K562 (cell line): ENCODE results near the gene ACACB. TPM values are rescaled to one million over a fixed set of nuclear protein-coding genes. Genes with fewer than 3 reads are reported as not detected.
A peak's percentile ranks its signal among the peaks of the same experiment; 100 is the strongest.

Experiments used
- ATAC-seq: fragments of 200-7000 bp; cut with Tn5 transposase; 3 replicates; pipeline ENCODE4 v1.9.1; 2020; ENCODE audit warnings: moderate library complexity
- BruUV-seq: library from RNA; stranded (reverse); fragments of 400-500 nt; replicated peaks from 2 replicates; lab custom pipeline; 2021; lab: Mats Ljungman, UMichigan
- CTCF ChIA-PET: fragments of 300-600 bp; formaldehyde crosslinking; extraction: SDS; loops from one replicate; lab custom pipeline; 2021; ENCODE audit warnings: low intra/inter-chr PET ratio; lab: Yijun Ruan, JAX
- POLR2A ChIA-PET: fragments of 300-600, 350-650 bp; sonication (Branson Sonifier 250); formaldehyde crosslinking; extraction: SDS; loops from one replicate; lab custom pipeline; 2021; ENCODE audit warnings: antibody characterized with exemption, inconsistent platforms; lab: Yijun Ruan, JAX
- DNase-seq, 4 experiments: peaks; one replicate each; pipeline versions ENCODE4 v3.0.0 to v3.0.0-alpha.2; 2011 to 2018; ENCODE audit warnings: low spot score in 3 of 4, mixed read lengths in 3 of 4; ENCODE audit errors: extremely low read depth in 1 of 4
- FAIRE-seq: peaks from 2 replicates; lab custom pipeline; 2011; peaks lifted over from hg19 to GRCh38; lab: Jason Lieb, UNC
- H2AFZ ChIP-seq: 2 replicates; pipeline ENCODE4 v1.6.0; 2011; ENCODE audit warnings: low read depth, low read length, control low read depth, inconsistent platforms
- H3K27ac ChIP-seq: fragments of 200-600 bp; 3 replicates; pipeline ENCODE4 v1.8.0; 2011; ENCODE audit warnings: low read depth, mild to moderate bottlenecking, control low read depth, inconsistent platforms, low read length, moderate library complexity, mixed read lengths; ENCODE audit errors: extremely low read depth
- H3K27me3 ChIP-seq, 2 experiments: fragments of 300-600 bp in 1 of 2; 2 replicates in 1 of 2; 3 replicates in 1 of 2; pipeline versions ENCODE4 v1.6.0 to v1.8.0; 2011; ENCODE audit warnings: inconsistent platforms in 2 of 2, low read length in 2 of 2, mild to moderate bottlenecking in 1 of 2, mixed read lengths in 1 of 2, moderate library complexity in 1 of 2; ENCODE audit not compliant: control insufficient read depth in 2 of 2, insufficient read depth in 2 of 2
- H3K36me3 ChIP-seq: fragments of 300-600 bp; 3 replicates; pipeline ENCODE4 v1.8.0; 2011; ENCODE audit warnings: mild to moderate bottlenecking, low read length, inconsistent platforms; ENCODE audit not compliant: control insufficient read depth, insufficient read depth
- H3K4me1 ChIP-seq, 2 experiments: fragments of 200-600 bp in 1 of 2; replicated peaks in 1 of 2; 2 replicates in 1 of 2; 3 replicates in 1 of 2; pipeline versions ENCODE4 v1.5.1 to v1.8.0; 2011; ENCODE audit warnings: inconsistent platforms in 2 of 2, low read length in 2 of 2, mild to moderate bottlenecking in 1 of 2, mixed read lengths in 1 of 2, moderate library complexity in 1 of 2; ENCODE audit not compliant: control insufficient read depth in 2 of 2, insufficient read depth in 2 of 2
- H3K4me2 ChIP-seq: 2 replicates; pipeline ENCODE4 v1.6.1; 2011; ENCODE audit warnings: low read length, control low read depth, inconsistent platforms, mixed read lengths; ENCODE audit not compliant: insufficient read depth
- H3K4me3 ChIP-seq: fragments of 200-600 bp; sonication (generic), shearing (Covaris generic); 2 replicates; pipeline ENCODE4 v1.5.1; 2016; ENCODE audit warnings: control low read depth, inconsistent platforms
- H3K79me2 ChIP-seq: fragments of 200-600 bp; 3 replicates; pipeline ENCODE4 v1.8.0; 2011; ENCODE audit warnings: low read length, inconsistent platforms; ENCODE audit not compliant: control insufficient read depth, insufficient read depth
- H3K9ac ChIP-seq, 2 experiments: 2 replicates each; pipeline versions ENCODE4 v1.6.0 to v1.6.1; 2011; ENCODE audit warnings: low read depth in 2 of 2, low read length in 2 of 2, control low read depth in 1 of 2, inconsistent platforms in 1 of 2, mild to moderate bottlenecking in 1 of 2, mixed read lengths in 1 of 2; ENCODE audit not compliant: insufficient read depth in 1 of 2
- H3K9me1 ChIP-seq: one replicate; pipeline ENCODE4 v1.6.0; 2011; ENCODE audit warnings: inconsistent platforms, mild to moderate bottlenecking, low read length, moderate library complexity; ENCODE audit not compliant: control insufficient read depth, insufficient read depth
- H3K9me3 ChIP-seq: replicated peaks from 2 replicates; pipeline ENCODE4 v1.5.1; 2011; ENCODE audit warnings: low read depth, low read length, inconsistent platforms; ENCODE audit not compliant: control insufficient read depth, insufficient read depth
- H4K20me1 ChIP-seq: replicated peaks from 2 replicates; pipeline ENCODE4 v1.6.1; 2011; ENCODE audit warnings: low read length, inconsistent platforms, mixed read lengths; ENCODE audit not compliant: control insufficient read depth, insufficient read depth
- ARID3A ChIP-seq: IDR thresholded peaks from 2 replicates; pipeline ENCODE4 v1.6.1; 2012; ENCODE audit warnings: low read depth, low read length, improper control_type of control experiment, borderline replicate concordance
- FOSL1 ChIP-seq: fragments of 200-800 bp; sonication (Bioruptor generic); conservative IDR thresholded peaks from 2 replicates; pipeline ENCODE4 v1.6.1; 2016; ENCODE audit warnings: missing genetic modification characterization, missing compliant biosample characterization
- IRF9 ChIP-seq: fragments of 450-650 bp; IDR thresholded peaks from 2 replicates; pipeline ENCODE4 v1.6.1; 2016; ENCODE audit warnings: missing biosample characterization, missing genetic modification characterization
- KLF1 ChIP-seq: fragments of 450-650 bp; IDR thresholded peaks from 2 replicates; pipeline ENCODE4 v1.6.1; 2016; ENCODE audit warnings: missing genetic modification characterization, missing compliant biosample characterization
- RBM39 ChIP-seq: fragments of 200-400 bp; formaldehyde crosslinking; optimal IDR thresholded peaks from 2 replicates; pipeline ENCODE3; 2018; ENCODE audit warnings: low read depth, low read length
- SMAD4 ChIP-seq: fragments of 250-450 bp; sonication (Bioruptor Pico); conservative IDR thresholded peaks from 2 replicates; pipeline ENCODE4 v1.8.0; 2021; ENCODE audit warnings: inconsistent platforms, mild to moderate bottlenecking, moderate library complexity
- TEAD2 ChIP-seq: fragments of 450-650 bp; IDR thresholded peaks from 2 replicates; pipeline ENCODE4 v1.6.1; 2016; ENCODE audit warnings: missing genetic modification characterization, control low read depth, missing compliant biosample characterization
- U2AF1 ChIP-seq: fragments of 200-400 bp; formaldehyde crosslinking; optimal IDR thresholded peaks from 2 replicates; pipeline ENCODE3; 2017; ENCODE audit warnings: mild to moderate bottlenecking, low read depth, low read length, moderate library complexity
- ZHX1 ChIP-seq: fragments of 150-350 bp; conservative IDR thresholded peaks from 2 replicates; pipeline ENCODE4 v1.6.1; 2014; ENCODE audit warnings: low read length
- ZNF133 ChIP-seq: fragments of 250-450 bp; sonication (Bioruptor Pico); IDR thresholded peaks from 2 replicates; pipeline ENCODE4 v1.4.0; 2020; ENCODE audit warnings: mild to moderate bottlenecking
- ZNF146 ChIP-seq: IDR thresholded peaks from one replicate; pipeline ENCODE4 v1.6.1; 2018; ENCODE audit warnings: missing compliant biosample characterization; ENCODE audit not compliant: unreplicated experiment
- ZNF224 ChIP-seq: sonication (generic); formaldehyde crosslinking; IDR thresholded peaks from 2 replicates; pipeline ENCODE4 v1.8.0; 2022; ENCODE audit warnings: mild to moderate bottlenecking, missing genetic modification reagents
- ZNF23 ChIP-seq: fragments of 250-450 bp; sonication (Bioruptor Pico); IDR thresholded peaks from 2 replicates; pipeline ENCODE4 v1.4.0; 2020; ENCODE audit warnings: mild to moderate bottlenecking
- WGBS: fragments of 100-300 bp; shearing (Covaris generic); methylation state at CpG from one replicate; pipeline ENCODE4 v1.1.6; 2016; ENCODE audit warnings: low coverage, mixed read lengths; ENCODE audit not compliant: insufficient coverage; ENCODE audit errors: missing lambda C conversion rate; 5-methylcytosine and 5-hydroxymethylcytosine counted together
- in situ Hi-C: fragments of 300-500 bp; cut with MboI; formaldehyde crosslinking; loops from 4 replicates; pipeline ENCODE4 v1.15.0; 2018; ENCODE audit warnings: inconsistent platforms, mixed read lengths
- intact Hi-C: fragments of 100-400 bp; cut with micrococcal nuclease; formaldehyde crosslinking; loops from 2 replicates; pipeline ENCODE4 v1.14.2; 2022
- polyA plus RNA-seq, 8 experiments: library from polyadenylated mRNA; depleted of rRNA in 4 of 8; stranded (reverse) in 5 of 8; unstranded in 3 of 8; fragments of >200 nt; fragmentation: Nextera tagmentation in 2 of 8; fragmentation: Illumina TruSeq in 1 of 8; extraction: Ambion mirVana in 2 of 8; extraction: Trizol in 1 of 8; gene quantifications; 2 replicates each; pipeline versions ENCODE4 v1.2.1 to v1.2.3, GENCODE V29; 2011 to 2014; ENCODE audit warnings: inconsistent platforms in 1 of 8, missing spikeins in 1 of 8
- total RNA-seq, 7 experiments: library from RNA; depleted of rRNA in 6 of 7; stranded (reverse); fragments of >200 nt in 6 of 7; fragmentation: Illumina TruSeq in 2 of 7; extraction: Trizol in 2 of 7; gene quantifications; 2 replicates each; pipeline versions ENCODE4 v1.2.1 to v1.2.3, GENCODE V29; 2011 to 2021; ENCODE audit warnings: low replicate concordance in 1 of 7
- TF ChIP-seq, protein P1 (sequence below): fragments of 200-800 bp; sonication (Bioruptor generic); IDR thresholded peaks from 2 replicates; pipeline ENCODE4 v1.6.1; 2017; ENCODE audit warnings: missing genetic modification characterization, missing compliant biosample characterization

Gene ACACB
- total and polyA plus RNA-seq, 9 of the 15 experiments (the other 6 are each of a cell fraction or from before 2014, with no cell fraction given) = 0.10 to 2.5 (median 0.83) TPM

DNA sequence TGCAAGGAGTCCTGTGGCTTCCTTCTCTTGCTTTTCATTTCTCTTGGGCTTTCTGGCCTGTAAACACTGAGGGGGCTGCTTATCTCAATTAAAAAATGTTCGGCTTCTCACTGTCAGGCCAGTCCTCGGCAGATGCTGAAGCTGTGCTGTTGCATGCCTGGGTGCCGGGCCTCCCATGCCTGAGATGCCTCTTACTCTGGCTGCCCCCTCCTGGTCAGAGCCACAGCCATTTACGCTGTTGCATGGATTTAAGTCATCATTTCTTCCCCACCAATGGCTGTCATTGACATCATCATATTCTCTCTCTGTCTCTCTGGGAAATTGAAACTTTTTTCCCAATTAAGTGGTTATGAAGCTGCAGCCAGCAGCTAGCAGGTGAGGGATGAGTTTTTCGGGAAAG lies 139.0 kb downstream of the ACACB start:
- FAIRE-seq (no peak), DNase-seq (peak in 3 of 4 experiments; percentile 21 to 37 (median 27)), ATAC-seq (peak; percentile 88)
- Histone ChIP-seq H3K9me1 (peaks cover 3% of the 10 kb centered on the region), H3K4me3 (no peak overlapping the region), H3K4me1 (no peaks in the 10 kb centered on the region), H3K36me3 (no peaks in the 10 kb centered on the region), H3K9ac (no peak overlapping the region), H4K20me1 (peaks cover 9% of the 10 kb centered on the region; the same call in 1 of the 2 replicates), H3K4me2 (no peak overlapping the region), H3K9me3 (no peaks in the 10 kb centered on the region), H3K27ac (no peak overlapping the region), H3K27me3 (peaks cover 4 to 19% of the 10 kb centered on the region in 2 experiments; a peak in 3 of 5 replicates), H2AFZ (no peak overlapping the region), H3K79me2 (no peaks in the 10 kb centered on the region)
- intact Hi-C loops = loop anchor here (5.0 kb wide), 1 partner anchor 123 kb away; no protein-coding TSS in a partner anchor
- no TSS peak for BruUV-seq
- ChIA-PET CTCF (interaction anchor here (0.8 to 0.9 kb wide), 2 partner anchors 121 to 144 kb away, joined by 3 to 5 read pairs; no protein-coding TSS in a partner anchor), POLR2A (interaction anchor here (1.2 kb wide), 1 partner anchor 144 kb away, joined by 3 read pairs; no protein-coding TSS in a partner anchor)
- in situ Hi-C loops = no loop called here
- 2% methylated on average over 5 of the region's 5 CpGs for WGBS
- TF ChIP-seq ZNF23 (no peak), ARID3A (no peak), IRF9 (tag) (no peak), FOSL1 (tag) (no peak), SMAD4 (CRISPR knock-in tag) (no peak), ZNF146 (CRISPR knock-in tag) (no peak), ZNF224 (CRISPR knock-in tag) (no peak), KLF1 (no peak), U2AF1 (no peak), RBM39 (no peak), TEAD2 (tag) (no peak), ZNF133 (CRISPR knock-in tag) (no peak), ZHX1 (no peak)
- TF ChIP-seq, protein P1, sequence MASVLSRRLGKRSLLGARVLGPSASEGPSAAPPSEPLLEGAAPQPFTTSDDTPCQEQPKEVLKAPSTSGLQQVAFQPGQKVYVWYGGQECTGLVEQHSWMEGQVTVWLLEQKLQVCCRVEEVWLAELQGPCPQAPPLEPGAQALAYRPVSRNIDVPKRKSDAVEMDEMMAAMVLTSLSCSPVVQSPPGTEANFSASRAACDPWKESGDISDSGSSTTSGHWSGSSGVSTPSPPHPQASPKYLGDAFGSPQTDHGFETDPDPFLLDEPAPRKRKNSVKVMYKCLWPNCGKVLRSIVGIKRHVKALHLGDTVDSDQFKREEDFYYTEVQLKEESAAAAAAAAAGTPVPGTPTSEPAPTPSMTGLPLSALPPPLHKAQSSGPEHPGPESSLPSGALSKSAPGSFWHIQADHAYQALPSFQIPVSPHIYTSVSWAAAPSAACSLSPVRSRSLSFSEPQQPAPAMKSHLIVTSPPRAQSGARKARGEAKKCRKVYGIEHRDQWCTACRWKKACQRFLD (CRISPR knock-in tag) = no peak
